ENCODE measurements around the gene BAZ2B.

The BAZ2B gene

DNA sequence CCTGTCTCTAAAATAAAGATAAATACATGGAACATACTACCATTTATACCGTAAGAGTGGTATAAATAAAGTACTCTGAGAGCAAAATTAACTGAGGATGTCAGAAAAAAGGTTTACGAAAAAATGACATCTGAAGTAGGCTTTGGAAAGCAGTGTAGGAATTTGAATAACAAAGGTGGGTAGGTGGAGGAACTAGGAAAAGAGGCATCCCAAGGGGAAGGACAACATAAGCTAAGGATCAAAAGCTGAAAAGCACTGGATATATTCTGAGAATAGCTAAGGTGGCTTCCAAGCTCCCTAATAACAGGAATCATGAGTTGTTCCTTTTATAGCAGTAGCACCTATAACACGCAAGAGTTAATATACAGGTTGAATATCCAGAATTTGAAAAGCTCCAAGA is 91.3 kb downstream of the BAZ2B start:
- DNase-seq, result no peak

DNA sequence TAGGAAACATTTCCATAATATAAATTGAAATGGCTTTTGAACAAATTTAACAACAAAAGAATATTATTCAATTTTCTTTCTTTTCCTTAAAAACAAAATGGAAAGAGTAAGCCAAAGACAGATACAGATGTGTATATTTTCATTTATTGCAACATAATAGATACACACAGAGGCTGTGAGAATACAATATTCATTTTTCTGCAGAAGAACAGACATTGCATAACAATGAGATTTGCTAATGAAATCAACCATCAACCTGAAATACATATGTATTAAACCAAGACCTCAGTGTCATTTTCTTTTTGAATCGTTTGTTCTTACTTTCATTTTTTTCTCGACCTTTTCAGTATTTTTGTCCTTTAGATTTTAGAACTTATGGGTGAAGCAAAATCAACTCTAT is 95.1 kb downstream of the BAZ2B start:
- DNase-seq, result no peak

DNA sequence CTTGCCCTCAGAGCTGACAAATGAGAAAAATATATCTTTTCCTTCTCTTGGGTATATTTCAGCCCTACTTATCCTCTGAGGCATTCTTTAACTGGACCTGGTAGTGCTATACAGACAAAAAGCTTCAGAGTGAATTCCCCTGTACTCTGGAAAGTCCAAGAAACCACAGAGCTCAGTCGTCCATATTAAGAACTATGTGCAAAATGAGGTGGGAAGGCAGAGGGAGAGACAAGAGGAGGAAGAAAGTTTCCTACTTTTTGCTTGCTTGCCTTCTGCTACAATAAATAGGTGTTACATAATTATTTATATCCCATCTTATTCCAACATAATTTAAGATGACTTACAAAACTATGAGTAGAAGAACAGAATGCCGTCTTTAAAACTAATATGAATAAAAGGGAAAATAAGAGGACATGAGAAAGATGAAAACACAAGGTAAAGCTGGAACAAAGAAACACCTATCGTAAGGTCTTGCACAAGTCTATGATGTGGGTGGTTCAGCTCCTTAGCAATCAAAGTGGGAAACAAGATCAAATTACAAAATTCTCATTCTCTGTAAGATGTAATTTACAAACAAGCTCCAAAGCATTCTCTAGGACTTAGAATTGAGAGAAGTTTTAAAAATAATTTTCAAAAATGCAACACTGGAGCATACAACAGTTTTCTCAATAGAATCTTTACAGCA is 97.9 kb downstream of the BAZ2B start:
- no peak for DNase-seq

DNA sequence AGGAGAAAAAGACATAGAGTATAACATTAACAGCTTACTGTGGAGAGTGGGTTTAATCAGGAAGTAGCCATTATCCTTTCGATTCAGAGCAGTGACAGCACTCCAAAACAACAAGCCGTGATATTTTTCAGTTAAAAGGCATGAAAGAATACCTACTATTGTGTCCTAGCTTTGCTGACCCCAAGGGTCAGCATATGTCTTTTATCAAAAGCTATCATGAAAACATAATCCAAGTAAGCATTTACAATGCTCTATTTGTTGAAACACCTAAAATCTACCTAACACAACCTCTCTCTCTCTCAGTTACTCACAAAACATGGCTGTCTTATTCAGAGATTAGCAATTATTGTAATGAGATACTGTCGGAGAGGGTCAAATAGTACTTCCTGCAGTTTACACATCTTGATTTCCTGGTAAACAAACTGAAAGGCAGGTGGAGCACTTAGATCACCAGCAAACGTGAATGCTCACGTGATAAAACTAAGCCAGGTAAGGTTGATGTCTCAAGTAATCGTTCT is 100.0 kb downstream of the BAZ2B start:
- no peak for DNase-seq

DNA sequence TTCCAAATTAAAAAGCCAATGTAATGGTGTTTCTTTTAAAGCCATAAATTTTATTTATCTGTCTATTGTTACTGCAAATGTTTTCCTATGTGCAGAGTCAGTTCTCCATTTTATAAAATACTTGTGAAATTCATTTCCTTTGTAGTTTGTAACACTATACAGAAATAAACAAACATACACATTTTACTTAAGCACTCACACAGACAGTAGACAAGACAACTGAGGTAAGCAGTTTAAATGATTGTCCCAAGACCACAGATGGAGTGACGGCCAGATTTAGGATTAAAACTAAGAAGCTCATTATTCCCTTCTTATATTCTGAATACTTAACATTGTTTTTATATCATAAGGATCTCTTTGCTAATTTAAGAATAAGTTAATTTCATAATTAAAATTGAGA is 100.9 kb downstream of the BAZ2B start:
- DNase-seq, result no peak

DNA sequence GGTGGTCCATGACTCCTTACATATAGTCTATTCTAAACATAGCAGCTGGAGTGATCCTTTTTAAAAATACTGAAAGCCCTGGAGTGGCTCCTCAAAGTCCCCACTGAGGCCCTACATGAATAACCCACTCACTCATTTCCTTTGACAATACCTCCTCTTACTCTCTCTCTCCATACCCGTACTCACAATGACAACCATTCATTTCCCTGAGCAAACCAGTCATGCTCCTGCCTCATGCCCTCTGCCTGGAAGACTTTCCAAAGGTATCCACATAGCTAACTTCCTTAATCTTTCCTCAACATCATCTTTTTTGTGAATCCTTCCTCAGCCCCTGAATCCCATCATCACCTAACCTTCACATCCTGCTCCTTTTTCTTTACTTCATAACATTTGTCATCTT is 102.6 kb downstream of the BAZ2B start:
- no peak for DNase-seq

DNA sequence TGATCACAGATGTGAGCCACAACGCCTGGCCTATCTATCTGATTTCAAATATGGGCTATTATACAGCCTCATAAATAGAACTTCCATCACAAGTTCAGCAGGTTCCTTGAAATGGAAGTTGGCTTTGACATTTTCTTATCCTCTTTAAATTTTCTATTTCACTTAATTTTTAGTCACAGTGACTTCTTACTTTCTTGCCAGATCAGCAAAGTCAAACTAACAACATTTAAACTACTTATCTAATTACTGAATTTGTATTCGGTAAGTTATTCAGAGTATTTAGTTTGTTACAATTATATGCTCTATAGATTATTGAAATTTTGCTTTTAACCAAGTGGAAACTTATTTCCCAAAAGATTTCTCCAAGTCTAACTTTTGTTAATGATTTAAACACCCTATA is 108.2 kb downstream of the BAZ2B start:
- DNase-seq, result no peak

DNA sequence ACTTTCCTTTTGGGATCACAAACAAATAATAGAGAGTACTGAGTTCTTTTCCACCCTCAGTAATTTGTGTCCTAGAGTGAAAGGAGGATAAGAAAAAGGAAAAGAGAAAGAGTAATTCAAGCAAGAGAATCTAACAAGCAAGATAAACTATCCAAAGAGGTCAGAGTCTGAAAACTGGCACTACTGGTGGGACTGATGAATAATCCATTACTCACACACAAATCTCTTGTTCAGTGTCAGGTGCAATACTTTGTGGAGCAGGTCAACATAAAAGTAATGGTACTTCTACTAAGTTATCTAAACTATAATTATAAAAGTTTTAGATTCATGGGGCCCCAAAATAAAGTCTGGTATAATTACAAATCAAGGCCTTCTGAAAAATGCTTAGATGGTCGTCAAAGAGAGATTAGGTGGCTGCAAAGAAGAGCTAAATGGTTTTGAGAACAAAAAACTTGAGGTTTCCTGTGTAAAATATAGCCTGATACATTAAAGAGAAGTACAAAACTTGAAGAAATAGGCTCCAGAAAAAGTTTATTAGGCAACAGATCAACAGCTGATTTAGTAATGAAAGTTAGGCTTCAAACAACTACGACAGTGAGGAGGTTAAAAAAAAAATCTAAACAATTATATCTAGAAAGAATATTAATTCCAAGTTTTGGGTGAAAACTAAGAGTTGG is 109.4 kb downstream of the BAZ2B start:
- no peak for DNase-seq

DNA sequence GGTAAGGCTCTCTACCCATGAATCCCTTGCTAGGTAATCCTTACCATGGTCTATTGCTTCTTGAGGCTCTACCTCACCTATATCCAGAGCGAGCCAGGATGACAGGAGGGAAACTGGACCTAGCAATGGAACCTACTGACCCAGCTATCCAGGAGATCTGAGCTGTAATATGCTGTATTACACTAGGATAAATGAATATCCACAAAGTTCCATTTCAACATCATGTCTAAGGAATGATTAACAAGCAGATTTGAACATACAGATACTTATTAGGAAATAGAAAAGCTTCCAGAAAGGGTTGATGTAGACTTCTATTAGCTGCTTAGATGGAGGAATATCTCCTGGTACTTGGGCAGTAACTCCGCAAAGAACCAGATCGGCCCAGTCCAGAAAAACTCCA is 110.1 kb downstream of the BAZ2B start:
- no peak for DNase-seq

DNA sequence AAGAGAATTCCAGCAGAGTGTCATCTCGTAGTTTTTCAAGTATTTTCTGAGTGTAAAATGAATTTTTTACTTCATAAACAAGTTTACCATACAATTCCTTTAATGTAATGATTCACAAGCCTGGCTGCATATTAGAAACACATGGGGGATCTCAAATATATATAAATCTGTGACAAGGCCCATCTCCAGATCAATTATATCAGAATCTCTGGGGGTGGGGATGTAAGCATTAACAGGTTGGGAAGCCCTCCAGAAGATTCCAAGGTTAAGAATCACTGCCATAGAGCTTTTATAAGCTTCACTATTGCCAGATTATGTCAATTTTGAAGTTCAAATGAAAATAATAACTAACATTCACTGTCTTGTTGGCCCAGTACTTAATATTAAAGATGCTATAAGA is 111.2 kb downstream of the BAZ2B start:
- no peak for DNase-seq

DNA sequence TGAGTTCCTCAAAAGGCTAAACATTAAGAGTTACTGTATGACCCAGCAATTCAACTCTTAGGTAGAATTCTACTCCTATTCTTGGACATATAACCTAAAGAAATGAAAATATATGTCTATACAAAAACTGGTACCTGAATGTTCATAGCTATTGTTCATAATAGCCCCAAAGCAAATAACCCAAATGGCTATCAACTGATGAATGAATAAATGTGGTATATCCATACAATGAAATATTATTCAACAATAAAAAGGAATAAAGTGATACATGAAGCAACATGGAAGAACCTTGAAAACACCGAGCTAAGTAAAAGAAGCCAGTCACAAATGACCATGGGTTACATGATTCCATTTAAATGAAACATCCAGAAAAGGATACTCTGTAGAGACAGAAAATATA is 114.6 kb downstream of the BAZ2B start:
- DNase-seq, result no peak

DNA sequence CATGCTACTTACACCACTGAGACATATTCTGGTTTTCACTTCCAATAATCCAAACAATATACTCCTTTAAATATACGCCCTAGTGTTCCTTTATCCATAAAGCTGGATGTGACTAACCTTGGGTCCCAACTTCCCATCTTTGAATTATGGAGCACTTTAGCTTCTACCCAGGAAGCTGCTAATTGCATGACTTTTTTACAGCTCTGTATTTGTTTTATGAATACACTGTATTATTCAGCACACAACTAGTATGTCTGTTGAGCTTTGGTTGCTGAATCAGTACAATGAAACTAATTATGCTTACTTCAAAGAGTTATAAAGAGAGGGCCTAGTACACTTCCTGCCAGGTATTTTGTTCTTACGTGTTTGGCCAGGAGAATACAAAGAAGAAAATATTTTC is 118.5 kb downstream of the BAZ2B start:
- DNase-seq, result no peak

DNA sequence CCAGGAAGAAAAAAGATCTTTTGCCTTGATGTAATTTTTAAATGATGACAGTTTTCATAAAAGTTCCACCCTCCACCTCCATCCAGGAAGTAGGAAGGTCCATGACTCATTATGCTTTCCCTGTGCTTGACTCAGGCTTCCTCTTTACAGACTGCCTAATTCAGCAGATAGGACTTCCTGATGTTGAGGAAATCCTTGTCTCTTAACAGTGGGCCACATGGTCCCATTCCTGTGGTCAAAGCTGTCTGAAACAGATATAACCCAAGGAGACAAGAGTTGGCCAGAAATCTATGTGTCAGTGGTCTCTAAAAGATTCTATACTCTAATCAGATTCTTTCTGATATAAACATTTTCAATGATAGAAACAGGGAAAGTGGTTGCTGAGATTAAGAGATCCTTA is 119.1 kb downstream of the BAZ2B start:
- DNase-seq, result peak; percentile 72

DNA sequence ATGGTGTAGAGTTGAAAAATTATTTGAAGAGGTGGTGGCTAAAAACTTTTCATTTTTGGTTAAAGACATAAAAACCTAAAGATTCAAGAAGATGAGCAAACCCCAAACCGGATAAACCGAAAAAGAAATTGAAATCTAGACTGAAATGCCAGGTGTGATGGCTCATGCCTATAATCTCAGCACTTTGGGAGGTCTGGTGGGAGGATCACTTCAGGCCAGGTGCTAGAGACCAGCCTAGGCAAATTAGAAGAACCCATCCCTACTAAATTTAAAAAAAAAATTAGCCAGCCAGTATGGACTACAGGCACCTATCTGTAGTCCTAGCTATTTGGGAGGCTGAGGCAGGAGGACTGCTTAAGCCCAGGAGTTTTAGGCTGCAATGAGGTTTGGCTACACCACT is 126.9 kb downstream of the BAZ2B start:
- no peak for DNase-seq

DNA sequence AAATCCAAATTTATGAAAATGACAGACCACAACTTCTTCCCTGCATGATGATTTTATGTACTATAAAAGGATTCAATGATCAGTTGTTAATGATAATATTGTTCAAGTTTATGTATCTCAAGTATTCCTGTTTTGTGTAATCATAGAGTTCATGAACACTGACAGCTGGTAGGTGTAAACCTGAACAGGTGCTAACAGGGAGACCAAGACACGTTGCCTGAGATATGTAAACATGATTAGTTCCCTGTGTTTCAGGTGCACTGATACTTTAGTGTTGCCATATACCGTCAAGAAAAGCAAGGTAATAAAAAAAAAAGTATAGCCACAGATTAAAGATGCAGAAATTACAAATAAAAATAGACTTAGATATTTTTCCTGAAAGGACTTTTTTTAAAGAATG is 131.8 kb downstream of the BAZ2B start:
- no peak for DNase-seq

DNA sequence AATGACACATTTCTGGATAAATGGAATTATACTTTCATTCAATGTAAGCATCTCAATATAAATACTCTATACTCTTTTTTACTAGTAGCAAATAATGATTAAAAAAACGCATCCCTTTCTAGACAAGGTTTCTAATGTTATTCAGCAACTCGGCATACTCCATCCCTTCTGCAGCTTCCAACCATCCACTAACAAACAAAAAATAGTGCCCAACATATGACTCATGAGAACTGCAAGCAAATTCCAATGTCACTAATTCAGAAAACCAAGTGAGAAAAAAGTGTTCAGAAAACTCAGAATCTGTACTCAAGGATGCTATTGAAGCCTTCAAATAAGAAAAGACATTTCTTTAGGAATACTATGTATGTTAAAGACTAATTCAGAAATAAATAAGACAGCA is 140.0 kb downstream of the BAZ2B start:
- DNase-seq, result no peak

DNA sequence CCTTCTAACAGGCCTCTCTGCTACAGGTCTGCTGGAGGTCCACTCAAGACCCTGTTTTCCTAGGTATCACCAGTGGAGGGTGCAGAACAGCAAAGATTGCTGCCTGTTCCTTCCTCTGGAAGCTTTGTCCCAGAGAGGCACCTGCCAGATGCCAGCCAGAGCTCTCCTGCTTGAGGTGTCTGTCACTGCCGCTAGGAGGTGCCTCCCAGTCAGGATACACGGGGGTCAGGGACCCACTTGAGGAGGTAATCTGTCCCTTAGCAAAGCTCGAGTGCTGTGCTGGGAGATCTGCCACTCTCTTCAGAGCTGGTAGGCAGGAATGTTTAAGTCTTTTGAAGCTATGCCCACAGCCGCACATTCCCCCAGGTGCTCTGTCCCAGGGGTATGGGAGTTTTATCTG is 140.6 kb downstream of the BAZ2B start:
- no peak for DNase-seq

DNA sequence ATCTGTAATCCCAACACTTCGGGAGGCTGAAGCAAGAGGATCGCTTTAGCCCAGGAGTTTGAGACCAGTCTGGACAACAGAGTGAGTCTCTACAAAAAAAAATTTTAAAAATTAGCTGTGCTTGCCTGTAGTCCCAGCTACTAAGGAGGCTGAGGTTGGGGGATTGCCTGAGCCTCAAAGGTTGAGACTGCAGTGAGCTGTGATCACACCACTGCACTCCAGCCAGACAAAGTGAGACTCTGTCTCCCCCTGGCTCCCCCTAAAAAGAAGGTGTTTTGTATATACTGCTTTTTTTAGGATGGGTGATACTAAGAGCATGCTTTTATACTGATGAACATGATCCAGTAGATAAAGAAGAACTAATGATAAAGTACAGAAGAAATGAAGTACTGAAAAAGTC is 145.0 kb downstream of the BAZ2B start:
- no peak for DNase-seq

DNA sequence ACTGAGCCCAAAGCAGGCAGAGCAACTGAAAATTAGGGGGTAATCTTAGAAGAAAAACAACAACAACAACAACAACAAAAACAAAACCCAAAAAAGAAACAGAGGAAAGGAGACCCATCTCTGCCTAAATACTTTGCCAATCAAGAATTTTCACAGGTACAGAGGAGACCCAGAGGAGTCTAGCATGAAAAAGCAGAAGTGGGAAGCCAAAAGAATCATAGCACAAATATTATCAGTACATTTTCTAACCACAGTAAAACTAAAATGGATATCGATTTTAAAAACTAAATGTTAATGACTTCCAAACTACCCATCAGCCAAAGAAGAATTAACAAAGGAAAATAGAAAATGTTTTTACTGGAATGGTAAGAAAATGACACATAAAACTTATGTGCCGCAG is 148.1 kb downstream of the BAZ2B start:
- DNase-seq, result no peak

DNA sequence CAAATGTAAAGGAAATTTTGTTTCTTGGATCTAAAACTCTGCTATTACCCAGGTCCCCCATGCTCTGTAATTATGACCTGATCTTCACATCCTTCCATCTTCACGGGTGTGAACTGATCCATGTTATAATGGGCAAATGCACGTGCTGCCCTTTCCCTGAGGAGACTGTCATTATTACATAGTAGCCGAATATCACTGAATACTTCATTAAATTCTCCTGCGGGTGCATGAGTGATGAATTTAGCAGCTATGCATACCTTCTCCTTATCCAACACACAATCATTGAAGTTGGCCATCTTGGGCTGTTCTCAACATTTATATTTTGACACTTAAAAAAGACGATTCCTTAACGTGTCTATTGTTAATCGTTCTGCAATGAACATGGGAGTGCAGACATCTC is 153.4 kb downstream of the BAZ2B start:
- DNase-seq, result no peak

DNA sequence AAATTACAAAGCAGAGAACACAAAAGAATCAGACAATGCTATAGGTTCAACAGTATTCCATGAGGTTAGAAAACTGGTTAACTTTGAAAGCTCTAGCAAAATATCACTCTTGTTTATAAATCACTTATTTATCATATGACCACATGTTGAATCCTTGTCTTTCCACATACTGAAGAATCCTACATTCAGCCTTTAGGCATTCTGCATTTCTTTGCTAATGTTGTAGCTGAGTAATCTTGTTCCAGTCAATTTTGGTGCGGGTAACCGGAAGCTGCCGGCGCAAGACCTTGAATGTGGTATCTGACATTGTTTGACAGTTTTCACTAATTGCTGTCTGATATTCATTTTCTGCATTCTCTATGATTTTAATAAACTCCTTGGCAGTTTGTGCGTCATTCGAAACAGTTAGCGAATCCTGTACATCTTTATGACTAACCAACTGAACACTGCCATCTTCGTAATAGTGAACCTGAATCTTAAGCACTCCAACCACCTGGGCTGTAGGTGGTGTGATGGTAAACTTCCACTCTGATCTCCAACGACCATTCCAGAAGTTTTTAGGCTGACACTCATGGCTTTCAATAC is 154.1 kb downstream of the BAZ2B start:
- DNase-seq, result no peak

DNA sequence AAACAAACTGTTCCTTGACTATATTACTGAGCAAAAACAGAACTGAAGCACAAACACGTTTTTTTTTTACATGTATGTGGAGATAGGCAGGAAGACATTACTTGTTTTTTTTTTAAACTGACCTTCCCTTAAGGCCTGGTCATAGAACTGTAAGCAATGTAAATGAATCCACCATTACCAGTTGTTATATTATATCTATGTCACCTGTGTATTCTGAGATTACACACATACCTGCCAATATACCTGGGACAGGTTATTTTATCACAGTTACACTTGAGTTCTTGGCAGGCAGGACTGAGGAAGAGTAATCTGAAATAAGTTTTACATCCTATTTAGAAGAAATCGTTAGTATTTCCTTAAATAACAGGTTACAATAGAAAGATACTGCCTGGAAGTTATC is 155.3 kb downstream of the BAZ2B start:
- no peak for DNase-seq

DNA sequence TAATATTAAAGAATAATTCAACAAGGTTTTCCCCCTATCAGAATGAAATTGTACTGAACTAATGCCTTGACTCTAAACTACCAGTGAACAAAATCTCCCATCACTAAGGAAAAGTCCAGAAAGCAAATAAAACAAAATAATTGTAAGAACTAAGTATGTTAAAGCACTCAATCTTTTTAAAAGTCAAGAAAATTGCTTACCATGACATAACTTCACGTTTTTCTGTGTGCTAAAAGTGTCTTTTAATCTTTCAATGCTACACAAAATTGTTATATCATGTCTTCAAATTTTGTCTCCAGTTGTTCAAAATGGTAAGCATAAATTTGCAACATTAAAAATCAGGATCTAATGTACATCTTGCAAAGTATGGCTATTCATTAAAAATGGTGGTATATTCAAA is 156.1 kb downstream of the BAZ2B start:
- no peak for DNase-seq

DNA sequence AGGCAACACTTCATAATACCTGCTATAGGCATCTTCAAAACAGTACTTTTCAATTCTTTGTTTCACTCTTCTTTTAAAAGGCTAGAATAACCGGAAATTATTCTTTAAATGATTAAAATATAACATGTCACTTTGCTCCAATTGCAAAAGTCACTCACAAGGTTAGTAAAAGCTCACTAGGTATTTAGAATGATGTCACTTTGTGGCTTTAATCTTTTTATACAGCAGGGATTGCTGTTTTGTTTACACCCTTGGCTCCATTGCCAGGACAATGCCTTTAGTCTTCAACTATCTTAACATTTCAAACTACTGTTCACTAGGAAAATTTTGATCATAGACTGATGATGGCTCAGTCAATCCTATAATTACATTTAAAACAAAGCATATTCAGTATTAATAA is 157.1 kb downstream of the BAZ2B start:
- DNase-seq, result no peak

DNA sequence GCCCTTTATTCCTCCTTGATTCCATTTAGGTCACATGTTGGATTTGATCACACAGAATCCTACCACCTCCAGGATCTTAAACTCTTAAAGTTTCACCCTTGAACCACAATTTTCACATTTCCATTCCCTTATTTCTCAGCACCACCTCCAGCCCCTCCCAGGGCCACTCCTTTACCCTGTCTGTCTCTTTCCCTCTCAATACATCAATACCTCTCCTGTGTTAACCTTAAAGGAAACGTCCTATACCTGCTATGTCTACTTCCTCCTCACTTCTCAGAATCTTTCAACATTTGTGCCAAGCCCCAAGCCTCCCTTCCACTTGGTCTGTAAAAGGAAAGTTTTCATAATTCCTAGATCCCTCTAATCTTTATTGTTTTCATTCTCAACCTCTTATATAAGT is 158.8 kb downstream of the BAZ2B start:
- DNase-seq, result no peak

All from islet precursor cell (in vitro differentiated cells).